Measurements from ENCODE around the gene CHST15. TPM values are rescaled to one million over a fixed set of nuclear protein-coding genes. Genes with fewer than 3 reads are reported as not detected.
A peak's percentile ranks its signal among the peaks of the same experiment; 100 is the strongest.

Gene CHST15, protein sequence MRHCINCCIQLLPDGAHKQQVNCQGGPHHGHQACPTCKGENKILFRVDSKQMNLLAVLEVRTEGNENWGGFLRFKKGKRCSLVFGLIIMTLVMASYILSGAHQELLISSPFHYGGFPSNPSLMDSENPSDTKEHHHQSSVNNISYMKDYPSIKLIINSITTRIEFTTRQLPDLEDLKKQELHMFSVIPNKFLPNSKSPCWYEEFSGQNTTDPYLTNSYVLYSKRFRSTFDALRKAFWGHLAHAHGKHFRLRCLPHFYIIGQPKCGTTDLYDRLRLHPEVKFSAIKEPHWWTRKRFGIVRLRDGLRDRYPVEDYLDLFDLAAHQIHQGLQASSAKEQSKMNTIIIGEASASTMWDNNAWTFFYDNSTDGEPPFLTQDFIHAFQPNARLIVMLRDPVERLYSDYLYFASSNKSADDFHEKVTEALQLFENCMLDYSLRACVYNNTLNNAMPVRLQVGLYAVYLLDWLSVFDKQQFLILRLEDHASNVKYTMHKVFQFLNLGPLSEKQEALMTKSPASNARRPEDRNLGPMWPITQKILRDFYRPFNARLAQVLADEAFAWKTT
- not detected in 2 replicates for total RNA-seq (2014; rRNA removed; shearing (Covaris generic))

DNA sequence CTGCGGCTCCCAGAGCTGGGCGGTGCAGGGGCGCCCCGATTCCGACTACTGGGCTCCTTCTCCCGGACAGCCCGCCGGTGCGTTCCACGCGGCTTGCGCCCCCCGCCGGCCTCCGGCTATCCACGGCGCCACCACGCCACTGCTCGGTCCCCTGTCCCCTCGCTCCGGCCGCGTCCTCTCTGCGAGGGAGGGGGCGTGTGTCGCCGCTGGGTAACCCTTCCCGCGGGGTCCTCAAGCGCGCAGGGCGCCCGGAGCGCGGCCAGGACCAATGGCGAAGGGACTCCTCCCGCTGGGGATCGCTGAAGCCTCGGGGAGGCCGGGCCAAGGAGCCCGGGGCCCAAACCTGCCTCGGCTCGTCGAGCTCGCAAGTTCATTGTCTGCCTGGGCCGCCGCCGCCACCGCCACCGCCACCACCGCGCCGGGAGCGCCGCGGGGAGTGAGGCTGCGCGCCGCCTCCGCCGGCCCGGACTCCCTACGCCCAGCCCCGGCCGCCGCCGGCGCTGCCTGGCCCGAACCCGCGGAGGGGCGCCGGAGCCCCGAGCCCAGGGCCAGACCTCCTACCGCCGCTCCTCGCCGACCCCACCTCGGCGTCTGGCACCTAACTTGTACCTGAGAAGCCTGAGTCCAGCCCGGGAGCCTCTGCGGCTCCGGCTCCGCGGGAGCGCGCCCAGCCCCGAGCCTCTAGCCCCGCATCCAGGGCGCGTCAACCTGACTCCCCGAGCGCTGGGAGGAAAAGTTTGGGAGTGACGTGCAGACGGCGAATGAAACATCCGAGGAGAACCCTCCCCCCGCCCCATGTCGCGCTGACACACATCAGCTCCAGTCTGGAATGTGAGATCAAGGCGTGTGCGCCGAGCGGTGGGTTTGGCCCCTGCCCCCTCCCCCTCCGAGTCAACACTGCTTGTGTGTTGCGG, at the start of gene CHST15:
Gene CHST15, minus strand, starts transcription at position 739 of the 914 bp plus-strand sequence. CDS start 47,386 bp downstream, outside the sequence.
- no peak for DNase-seq (ENCODE audit: low spot score)

DNA sequence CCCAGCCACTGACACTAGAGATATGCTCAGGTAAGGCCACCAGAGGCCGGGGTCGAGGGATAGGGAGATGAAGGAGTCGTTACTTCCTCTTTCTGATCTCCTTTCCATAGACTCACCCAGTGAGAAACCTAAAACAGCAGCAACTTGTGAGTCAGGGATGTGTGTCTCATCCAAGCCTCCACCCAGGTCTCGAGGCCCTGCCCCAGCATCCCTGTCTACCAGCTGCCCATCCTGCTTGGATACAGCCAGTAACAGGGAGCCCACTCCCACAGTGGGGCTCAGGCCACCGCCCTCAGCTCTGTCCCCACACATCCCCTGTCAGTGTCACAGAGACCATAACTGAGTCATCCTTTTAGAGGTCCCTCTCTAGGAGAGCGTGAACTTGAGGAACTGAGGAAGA, 49.6 kb upstream of the CHST15 start:
- DNase-seq (ENCODE audit: low spot score) = no peak

DNA sequence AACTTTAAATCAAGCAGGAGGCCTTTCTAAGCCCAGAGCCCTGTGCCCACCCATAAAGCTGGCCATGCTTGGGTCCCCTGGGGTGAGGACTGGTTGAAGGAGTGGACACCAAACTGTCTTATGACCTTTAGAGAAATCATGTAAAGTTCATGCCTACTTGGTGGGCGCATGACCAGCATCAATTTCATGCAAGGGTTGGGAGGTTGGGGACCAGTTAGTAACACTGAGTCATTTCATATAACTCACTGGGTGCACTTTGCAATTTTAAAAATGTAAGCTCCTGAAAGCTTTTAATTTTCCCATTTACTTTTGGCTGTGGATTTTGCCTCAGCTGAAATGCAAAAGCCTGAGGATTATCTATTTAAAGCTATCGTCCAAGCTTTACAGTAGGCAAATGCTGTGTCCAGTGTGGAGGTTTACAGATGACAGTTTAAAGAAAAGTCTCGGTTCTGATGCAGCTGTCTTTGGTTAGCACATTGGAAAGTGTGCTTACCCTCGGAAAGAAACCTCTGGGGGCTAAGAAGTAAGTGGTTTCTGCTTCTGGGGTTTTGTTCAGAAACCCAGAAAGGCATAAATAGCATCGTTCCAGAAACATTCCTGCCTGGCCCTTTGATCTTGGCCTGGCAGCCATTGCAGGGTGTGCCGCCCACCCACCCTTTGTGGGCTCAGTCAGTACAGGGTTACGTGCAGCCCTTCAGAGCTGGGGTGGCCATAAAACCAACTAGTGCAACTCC, 48.8 kb upstream of the CHST15 start:
- DNase-seq (ENCODE audit: low spot score) = no peak

DNA sequence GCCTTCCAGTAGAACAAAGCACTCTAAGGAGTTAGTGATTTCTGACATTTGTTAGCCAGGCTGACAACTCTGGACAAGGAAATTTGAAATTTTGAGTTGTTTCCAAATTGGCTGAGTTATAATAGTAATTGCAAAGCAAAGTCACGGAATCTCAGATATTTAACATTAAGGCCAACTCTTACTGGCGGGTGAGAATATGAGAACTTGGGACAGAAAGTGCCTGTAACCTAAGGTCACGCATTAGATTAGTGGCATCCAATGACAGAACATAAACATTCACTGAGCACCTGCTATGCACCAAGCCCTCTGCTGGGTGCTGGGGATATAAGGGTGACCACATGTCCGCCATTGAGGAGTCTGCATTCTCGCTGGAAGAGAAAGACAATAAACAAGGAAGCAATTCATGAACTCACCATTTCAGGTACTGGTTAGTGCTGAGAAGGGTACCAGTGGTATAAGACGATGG, 45.5 kb upstream of the CHST15 start:
- DNase-seq (ENCODE audit: low spot score) = no peak

DNA sequence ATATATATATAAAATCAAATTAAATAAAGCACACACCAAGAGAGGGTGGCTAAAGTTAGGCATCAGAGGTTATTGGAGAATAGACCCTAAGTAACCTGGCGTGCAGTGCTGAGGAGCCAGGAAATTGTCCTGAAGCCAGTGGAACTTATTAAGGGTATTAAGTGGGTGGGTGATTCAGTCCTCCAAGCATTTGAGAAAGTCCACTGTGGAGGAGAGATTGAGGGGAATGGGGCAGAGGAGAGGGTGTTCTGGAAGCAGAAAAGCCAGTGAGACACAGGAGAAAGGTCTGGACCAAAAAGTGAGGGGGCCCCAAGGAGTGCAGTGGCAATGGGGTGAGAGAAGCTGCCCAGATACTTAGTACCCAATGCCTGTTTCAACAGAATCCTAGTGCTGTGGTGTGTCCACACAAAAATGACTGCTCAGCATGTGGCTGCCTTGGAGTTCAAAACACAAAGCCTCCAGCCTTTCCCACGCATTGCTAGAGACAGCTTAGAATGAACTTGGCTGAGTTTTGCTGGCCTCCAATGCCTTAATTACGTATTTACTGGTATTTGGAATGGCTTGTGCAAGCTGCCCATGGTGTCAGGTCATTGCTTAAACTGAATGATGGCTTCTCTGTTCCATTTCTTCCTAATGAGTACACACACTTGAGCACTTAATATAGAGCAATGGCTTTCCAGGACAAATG, 44.9 kb upstream of the CHST15 start:
- no peak for DNase-seq (ENCODE audit: low spot score)

DNA sequence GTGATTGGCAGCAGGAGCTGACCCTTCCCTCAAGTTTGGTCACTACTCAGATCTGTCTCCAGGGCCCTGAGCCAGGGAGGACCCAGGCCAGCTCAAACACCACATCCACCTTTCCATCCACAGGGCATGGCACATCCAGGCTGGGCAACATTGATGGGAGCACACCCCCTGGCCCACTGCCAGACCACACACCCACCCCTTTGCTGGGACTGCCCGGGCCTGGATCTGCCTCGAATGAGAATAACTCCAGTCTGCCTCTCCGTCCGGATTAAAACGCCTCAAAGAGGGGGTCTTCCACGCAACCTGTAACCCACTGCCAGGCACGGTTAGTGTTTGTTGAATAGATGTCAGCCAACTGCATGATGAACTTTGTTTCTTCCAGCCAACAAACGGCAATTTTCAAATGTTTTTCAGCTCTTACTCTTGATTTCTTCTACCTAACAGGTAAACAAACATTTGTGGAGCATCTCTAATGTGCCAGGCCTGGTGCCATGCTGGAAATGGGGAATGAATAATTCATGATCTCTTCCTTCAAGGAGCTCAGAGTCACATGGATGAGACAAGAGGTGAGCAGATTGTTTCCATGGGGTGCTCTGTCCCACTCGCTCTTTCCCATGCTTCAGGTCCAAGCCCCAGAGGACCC, 41.0 kb upstream of the CHST15 start:
- no peak for DNase-seq (ENCODE audit: low spot score)

DNA sequence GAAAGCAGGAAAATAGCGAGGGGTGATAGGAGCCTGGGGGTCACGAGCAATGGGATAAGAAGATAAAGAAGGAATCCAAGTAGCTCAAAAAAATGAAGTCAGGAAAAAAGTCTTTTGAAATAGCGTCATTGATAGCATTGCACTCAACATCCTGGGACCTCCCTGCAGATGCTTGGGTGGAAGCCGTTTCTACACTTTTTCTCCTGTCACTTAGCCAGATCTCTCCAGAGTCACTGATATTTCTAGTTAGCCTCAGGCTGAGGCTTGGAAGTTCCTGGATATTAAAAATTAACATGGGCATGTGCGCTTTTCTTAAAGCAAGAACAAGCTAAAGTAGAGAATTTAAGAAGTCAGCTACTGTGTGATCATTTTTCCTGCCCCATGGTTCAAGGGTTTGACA, 39.5 kb upstream of the CHST15 start:
- DNase-seq (ENCODE audit: low spot score) = no peak

DNA sequence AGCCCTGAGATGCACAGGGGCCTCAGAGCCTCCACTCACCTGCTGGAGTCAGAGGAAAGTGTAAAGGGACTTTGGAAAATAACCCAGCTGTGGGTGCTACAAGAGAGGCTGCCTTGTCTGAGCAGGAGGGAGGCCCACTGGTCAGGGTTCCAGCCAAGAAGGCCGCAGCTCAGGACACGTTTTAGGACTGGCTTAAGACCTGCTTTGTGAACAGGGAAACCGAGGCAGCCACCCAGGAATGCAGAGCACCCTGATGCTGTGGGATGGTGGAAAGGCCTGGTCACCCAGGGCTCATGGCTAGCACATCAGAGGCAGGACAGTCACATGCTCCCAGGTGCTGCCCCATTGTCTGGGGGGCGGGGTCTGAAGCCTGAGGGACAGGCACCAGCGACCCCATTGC, 38.9 kb upstream of the CHST15 start:
- no peak for DNase-seq (ENCODE audit: low spot score)

DNA sequence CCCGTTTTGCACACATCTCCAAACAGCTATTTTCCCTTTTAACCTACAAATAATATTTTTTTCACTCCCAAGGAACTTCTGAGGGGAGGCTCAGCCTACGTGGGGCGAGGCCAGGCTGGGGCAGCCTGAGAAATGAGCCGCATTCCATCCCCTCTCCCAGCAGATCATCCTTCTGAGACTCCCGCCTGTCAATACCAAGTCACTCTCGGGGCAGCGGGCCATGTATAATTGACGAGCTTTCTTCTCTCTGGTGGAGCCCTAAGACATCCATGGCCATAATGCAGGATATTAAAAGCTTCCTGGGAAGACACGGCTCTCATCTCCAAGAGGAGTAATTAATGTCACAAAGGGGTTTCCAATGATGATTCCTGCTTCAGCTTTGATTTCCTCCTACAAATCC, 37.8 kb upstream of the CHST15 start:
- no peak for DNase-seq (ENCODE audit: low spot score)

DNA sequence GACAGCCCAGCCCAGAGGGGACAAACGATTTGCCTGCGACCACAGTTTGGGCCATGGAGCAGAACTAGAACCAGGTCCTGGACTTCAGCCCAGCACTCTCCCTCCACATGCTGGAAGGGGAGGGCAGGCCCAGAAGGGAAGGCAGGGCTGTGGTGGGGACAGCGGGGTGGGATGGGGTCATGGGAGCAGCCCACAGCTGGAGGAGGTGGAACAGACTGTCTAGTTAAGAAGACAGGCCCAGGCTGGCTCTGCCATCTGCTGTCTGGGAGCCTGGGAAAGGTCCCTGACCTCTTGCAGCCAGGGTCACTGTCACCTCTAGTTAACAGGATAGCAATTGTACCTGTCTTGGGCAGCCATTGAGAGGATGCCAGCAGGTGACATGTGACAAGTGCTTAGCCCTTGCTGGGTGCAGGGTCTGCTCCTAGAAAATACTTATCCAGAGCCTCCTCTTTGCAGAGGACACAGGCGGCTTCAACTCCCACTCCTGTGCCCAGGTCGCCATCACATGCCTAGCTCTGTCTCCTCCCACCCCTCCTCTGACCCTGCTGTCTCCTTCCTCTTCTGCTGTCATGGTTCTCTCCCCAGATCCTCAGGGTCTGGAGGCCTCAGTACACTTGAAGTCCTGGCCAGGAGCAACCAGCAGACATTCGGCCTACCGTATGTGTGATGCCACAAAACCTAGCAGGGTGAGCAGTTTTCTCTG, 37.0 kb upstream of the CHST15 start:
- DNase-seq (ENCODE audit: low spot score) = no peak

DNA sequence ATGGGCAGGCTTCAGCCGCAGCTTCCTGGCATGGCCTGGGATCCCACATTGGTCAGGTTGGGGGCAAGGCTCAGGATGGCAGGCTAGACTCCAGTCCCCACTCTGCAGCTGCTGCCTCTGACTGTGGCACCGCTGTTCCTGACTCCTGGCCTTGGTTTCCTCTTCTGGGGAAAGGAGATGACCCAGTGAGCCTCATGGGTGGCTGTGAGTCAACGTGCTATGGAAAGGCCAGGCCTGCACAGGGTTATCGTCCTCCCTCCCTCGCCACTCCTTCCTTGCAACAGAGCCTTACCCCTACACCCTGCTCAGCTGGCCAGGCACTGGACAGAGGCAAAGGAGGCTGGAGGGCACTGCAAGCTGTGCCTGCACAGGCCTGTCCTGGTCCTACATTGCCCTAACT, 36.1 kb upstream of the CHST15 start:
- no peak for DNase-seq (ENCODE audit: low spot score)

DNA sequence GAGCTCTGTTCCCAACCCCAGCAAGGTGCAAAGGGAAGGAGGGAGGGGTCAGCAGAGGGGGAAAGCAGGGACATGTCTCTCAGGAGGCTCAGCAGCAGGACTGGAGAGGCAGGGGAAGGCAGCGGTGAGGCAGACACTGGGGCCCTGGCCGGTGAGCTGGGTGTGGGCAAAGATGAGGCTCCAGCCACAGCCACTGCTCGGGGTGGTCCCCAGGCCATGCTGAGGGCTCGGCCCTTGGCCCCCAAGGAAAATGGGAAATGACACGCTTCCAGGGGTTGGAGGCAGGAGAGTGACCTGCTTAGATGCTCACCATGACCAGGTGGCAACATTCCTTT, 35.4 kb upstream of the CHST15 start:
- no peak for DNase-seq (ENCODE audit: low spot score)

DNA sequence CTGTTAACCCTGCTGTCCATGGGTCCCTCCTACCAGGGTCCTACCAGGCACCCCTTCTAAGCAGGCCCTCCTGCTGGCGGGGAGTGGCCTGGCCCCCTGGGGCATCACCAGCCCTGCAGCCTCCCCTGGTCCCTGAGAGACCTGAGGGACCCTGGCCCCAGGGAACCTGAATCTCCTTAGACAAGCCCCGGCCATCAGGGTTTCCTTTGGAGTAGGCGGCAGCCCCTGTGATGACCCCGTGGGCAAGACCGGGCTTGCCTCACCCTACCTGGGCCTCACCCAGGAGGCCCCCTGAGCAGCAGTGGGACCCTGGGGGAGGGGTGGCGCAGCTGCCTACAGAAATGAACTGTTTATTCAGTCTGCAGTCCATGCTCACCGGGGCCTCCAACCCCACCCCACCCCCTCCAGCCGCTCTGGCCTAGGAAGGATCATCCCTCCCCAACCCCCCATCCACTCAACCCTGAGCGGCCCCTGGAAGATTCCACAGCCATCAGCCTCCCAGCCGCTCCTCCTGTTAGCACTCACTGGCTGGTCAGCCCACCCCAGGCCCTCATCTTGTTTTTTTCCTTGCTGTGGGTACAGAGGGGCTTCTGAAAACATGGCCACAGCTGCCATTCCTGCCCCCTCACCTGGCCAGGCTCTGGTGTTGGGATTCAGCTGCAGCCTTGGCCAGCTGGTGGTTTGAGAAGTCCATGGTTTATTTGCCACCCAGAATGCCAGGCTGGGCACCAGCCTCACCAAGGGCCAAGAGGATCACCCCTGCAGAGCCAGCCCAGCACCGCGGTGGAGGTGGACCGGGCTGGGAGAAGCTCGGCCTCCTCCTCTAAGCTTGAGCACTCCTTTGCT, 34.8 kb upstream of the CHST15 start:
- DNase-seq (ENCODE audit: low spot score) = no peak

DNA sequence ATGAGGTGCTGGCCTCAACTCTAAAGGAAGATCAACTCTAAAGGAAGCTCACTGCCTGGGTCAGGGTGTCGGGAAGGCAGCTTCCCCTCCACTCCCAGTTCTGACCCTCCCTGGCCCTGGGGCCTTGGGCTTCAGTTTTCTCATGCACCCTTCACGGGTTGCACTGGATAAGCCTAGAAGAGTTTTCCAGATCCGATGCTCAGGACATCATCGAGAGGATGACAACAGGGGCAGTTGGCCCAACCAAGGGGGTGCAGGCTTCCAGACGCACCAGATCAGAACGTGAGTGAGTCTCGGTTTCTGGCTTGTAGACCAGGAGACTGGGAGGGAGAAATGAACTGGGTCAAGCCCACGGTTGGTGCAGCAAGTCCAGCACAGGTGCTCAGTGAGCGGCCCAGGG, 34.2 kb upstream of the CHST15 start:
- DNase-seq (ENCODE audit: low spot score) = no peak

DNA sequence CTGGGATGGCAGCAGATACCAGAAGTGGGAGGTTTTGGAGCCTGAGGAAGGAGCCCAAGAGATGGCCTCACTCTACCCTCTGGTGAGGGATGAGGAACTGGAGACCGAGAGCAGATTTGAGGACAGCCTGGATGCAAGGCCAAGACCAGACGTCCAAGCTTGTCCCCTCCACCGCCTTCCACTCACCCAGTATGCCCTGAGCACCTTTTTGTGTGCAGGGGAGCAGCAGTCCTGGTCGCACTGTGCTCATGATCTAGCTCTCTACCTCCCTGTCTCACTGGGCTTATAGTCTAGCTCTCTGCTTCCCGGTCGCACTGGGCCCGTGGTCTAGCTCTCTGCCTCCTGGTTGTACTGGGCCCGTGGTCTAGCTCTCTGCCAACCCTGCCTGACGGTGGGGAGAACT, 33.6 kb upstream of the CHST15 start:
- DNase-seq (ENCODE audit: low spot score) = no peak

DNA sequence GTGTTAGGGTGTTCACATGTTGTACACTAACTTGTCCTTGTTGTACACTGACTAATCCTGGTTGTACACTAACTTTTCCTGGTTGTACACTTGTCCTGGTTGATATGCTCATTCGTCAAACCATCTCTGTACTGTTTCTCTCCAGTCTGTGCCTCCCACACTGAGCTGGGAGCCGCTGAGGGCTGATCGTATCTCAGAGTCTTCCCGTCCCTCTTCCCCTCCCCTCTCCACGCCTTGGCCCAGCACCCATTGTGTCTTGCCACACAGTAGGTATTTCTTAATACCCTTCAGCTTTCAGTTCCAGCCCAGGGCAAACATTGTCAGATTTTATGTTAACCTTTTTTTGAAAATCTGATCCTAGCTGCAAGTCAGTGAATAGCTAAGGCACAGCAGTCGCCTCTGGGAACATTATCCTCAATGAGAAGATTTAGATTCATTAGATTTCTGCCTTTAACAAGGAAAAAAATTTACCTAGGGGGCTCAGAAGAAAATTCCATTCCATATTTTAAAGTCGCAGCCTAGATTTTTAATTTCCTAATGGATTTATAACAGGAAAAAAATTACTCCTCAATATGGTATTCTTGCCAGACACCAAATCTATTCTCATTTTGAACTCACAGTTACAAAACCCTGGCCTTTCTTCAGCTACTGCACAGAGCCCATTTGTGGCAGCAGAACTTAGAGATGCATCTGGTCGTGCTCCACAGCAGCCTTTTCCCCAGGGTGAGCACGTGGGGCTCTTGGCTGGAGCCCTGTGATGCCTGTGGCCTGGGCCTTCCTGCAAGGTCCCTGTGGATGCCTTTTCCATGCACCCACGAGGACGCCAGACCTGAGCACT, 33.0 kb upstream of the CHST15 start:
- DNase-seq (ENCODE audit: low spot score) = no peak

DNA sequence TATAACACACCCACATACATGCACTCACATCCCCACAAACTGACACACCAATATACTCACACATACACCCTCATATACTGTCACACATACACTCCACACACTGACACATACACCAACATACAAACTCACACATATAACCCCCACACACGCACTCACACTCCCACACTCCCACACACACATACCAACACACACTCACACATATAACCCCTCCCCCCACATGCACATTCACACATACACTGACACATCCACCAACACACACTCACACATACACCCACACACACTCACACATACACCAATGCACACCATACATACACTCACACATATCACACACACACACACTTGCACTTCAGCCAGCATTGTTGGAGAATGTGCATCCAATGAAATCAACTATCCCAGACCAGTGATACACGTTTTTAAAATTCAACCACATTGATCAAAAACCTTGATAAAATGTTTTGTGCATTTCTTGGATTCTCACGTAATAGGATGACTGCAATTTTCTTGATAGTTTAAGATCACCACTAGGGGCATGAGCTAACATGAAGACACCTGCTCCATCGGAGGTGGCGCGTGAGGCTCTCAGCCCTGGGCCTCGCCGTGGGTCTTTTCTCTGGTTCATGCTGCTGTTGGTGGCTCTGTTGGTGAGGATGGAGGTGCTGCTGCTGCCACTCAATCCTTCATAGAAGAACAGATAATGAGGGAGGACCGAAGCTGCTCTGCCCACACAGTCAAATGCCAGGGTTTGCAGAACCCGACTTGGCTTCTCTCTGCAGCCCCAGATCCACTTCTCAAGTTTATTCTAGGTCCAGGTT, 32.1 kb upstream of the CHST15 start:
- DNase-seq (ENCODE audit: low spot score) = peak; percentile 17
